Measurements from ENCODE around the gene GDNF.
A peak's percentile ranks its signal among the peaks of the same experiment; 100 is the strongest.

Gene GDNF

DNA sequence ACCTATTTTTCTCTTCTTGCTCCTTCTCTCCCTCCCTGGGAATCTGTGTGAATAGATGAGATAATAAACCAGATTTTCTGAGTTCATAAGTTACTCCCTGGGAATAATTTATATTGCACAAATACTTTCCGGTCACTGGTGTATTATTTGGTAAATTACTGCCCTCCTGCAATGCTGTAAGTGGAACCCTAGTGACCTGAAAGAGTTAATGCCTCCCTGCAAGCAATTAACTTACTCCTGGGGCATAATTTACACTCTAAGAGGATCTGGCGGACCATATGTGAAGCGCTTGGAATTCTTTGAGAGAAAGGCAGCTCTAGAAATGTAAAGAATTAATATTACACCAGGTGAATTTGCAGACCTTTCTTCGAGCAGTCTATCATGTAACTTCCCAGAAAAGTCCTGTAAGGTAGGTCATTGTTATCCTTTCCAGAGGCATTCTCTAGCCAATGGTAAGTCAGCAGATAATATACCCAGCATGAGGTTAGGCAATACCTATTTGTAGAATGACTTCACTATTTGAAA, 7.0 kb upstream of the GDNF start:
- DNase-seq = peak in 2 of 3 experiments; percentile 41 to 78

DNA sequence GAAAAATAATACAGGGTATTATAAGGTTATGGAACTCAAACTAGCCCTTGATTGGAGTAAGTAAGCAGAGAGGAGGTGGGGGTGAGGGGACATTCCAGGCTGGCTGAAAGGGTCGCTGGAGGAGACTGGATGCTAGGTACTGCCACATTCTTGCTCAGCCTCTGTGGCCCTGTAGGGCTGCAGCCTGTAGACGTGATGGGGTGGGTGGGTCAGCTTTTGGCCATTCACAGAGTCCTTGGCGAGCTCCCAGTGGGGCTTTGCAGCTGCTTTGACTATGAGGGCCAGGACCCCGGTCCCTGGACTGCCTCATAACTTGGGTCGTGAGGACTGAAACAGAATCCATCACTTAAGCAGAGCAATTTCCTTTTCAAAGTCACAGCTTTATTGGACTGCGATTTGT, 4.2 kb upstream of the GDNF start:
- no peak for DNase-seq

- DNase-seq = no peak
Observed at GRCh38 chr5:37842048-37842447, 2.2 kb upstream of the GDNF start.

DNA sequence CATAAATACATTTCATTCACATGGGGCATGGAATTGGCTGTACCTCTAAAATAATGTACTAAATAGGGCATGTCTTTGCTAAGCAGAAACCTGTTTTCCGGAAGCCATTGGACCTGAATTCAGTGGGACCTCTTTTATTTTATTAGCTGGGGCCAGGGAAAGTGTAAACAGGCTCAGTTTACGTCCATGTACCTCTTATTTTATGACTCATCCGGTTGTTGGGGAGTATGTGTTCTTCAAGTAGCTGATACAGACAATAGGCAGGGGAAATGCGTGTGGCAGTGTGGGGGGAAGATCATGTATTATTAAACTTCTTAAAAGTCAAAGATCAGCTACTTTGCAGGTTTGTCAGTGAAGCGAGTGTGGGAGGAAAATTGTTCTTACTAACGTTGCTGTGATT, 1.4 kb upstream of the GDNF start:
- no peak for DNase-seq

DNA sequence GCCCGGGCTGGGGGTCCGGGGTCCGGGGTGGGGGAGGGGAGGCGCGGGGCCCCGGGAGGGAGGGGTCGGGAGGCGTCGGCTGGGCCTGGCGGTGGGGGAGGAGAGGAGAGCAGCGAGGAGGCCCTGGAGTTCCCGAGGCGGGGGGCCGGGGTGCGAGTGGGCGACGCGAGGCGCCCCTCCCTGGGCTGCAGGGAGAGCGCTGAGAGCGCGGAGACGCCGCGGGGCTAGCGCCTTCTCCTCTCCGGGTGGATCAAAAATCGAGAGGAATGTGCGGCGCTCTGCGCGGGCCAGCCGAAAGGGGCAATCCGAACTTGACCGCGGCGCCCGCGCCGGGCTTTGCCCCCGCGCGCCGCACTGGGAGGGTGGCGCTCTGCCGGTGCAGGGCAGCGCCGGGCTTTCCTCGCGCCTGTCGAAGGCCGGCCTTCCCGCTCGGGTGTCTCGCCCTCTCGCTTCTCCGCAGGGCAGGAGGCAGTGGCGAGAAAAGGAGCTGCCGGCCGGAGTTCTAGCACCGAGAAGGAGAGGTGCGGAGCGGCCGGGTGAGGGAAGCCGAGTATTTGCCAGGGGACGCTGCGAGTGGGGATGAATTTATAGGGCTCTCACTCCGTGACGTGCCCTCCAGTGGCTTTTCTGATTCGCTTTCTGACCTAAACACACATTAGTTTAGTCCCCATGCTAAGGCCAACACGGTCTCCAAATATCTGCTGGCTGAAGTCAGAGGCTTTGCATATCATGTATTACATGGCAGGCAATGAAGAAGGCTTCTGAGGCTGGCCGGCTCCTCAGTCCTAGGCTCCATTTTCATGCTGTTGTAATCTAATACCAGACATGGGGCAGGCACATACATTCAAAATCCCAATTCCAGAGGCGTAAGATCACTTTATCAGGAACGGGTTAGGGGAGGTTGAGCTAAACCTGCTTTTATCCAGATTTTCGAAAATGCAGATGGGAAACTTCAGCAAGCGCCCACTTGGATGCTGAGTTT, 503 bp upstream of the GDNF start:
- DNase-seq = peak in 2 of 3 experiments; percentile 71 to 74

DNA sequence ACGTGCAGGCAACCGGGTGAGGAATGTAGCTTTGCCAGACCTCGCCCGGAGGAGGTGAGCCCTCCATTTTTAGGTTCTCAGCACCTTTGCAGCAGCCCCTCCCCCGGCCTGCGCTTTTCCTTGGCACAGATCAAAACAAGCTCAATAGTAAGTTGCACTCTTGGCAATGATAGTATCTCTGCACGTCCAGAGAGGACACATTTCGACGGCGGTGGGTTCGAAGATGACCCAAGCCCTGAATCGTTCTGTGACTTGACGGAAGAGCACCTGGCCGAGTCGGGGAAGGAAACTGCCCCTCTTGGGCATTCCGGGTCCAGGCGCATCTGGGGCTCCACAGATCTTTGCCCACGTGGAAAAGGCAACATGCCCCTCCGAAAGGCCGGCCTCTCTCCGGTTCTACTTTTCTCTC, 904 bp downstream of the GDNF start:
- DNase-seq = no peak

GRCh38 chr5:37838152-37838932, 1.5 kb downstream of the GDNF start:
- DNase-seq = peak in 1 of 3 experiments; percentile 24

DNA sequence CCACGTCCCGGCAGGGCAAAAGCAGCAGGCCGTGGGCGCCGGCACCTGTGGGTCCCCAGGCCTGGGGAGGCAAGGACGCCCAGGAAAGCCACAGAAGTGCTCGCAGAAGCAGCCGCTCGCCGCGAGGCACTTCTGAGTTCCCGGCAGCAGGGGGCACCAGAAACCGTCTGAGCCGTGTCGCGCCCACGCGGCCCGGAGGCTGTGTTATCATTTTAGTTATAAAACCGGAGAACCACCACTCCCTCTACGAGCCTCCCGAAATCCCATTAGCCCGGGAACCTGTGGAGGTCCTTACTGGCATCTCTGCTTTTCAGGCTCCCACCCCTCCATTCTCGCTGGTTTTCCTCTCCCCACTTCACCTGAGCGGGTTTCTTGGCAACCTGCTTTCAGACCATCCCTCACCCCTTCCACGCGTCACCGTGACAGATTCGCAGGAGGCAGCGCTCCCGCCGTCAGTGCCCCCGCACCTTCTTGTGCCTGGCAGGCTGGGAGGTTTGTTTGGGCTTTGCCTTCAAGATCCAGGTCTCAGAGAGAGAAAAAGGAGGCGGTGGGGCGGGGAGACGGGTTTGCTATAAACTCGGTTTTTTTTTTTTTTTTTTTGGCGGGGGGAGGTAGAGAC, 2.3 kb downstream of the GDNF start:
- DNase-seq = peak; percentile 30 to 44 (median 35)

DNA sequence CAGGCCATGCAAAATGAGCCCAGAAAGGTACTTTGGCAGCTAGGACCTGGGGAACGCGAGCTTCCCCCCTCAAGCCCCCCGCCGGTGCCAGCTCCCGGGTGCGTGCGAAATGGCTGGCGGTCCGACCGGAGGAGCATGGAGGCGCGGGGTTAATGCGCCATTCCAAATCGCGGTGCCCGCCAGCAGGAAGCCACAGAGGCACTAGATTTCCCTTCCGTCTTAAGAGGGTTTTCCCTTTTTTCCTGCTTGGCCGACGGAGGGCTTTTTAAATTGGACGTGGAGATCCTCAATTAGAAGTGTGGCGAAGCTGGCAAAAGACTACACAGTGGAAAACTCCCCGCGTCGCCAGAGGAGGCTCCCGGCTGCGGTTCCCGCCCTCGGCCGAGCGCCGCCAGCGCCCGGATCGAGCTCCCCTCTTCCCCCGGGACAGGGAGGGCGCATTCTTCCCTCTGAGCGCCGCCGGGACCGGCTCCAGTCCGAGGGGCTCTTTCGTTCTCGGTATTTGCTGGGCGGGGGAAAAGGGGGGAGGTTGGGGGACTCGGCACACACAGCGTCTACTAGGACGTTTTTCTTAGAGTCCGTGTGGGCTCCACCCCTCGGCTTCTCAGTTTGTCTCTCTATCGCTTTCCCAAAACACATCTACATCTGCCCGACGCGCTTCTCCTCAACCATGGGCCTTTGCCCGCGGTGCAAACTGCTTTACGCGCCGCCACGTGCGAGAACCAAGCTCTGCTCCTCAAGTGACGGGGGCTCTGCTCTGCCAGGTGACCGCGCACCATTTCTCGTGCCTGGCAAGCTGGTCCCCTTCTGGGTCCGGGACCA, 3.0 kb downstream of the GDNF start:
- peak in 1 of 3 experiments; percentile 42 for DNase-seq

DNA sequence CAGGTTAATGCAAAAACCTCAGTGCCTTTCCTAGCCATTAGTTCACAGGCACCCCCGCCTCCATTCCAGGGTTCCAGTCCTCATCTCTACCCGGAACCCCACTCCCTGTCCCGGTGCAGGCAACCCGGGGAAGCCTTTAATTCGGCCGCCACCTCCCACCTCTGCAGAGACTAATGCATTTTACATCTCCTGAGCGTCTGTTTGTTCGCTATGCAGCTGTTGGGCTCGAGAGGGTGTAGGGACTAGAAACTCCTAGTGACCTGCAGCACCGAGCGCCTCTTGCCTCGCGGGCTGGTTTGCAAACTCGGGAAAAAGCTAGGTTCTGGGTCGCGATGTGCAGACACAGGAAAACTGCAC, 3.6 kb downstream of the GDNF start:
- DNase-seq = no peak

DNA sequence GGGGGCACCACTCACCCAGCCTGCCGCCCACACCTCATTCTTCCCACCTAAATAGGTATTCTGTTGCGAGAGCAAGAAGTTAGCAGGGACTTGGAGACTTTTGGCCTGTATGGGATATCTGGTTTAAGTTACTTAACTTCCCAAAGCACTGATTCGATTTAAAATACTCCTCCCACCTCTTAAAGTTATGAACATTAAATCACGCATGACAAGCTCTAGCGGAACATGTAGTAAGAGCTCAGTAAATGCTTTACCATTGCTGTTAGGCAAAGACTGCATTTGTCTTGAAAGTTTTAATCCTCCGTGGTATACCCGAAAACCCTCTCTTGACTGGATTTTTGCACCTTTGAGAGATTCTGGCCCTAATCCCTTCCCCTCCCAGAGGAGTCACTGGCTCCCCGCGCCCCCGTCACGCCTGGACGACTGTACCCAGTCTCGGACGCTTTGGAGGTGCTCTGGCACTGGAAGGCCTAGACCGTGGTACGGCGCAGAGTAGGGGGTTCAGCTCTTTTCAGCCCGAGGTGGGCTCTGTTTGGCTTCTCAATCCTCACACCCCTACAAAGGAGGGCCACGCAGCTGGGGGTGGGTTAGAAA, 4.4 kb downstream of the GDNF start:
- no peak for DNase-seq

GRCh38 chr5:37834542-37835379, 5.1 kb downstream of the GDNF start:
- DNase-seq = no peak

GRCh38 chr5:37833990-37834389, 5.9 kb downstream of the GDNF start:
- no peak for DNase-seq

DNA sequence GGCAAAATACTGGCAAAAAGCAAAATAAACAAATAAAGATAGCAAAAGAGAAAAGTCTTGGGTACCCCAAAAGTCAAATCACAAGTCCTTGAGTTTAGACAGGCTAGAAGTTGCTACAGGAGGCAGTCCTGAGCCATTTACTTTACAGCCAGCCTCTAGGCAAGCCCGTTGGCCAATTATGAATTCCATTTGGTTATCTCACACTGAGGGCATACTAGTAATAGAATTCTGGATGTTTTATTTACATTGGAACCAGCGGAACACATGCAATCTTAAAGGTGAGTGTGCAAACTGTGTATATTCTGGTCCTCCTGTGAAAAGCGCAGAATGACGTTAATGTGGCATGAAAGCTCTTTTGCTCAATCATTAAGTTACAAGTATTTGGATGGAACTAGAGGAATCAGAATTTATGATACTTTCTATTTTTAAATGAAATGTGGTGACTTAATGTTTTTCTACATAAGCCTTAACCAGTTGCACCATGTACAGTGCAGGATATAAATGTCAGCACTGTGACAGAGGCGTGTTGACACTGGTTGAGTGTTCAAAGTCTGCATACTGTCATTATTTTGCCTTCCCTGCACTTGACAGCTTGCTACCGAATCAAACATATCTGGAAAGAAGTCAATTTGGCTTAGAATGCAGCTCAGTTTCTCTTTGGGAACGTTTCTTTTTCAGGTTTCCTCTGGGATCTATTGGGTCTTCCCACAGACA, 7.9 kb downstream of the GDNF start:
- DNase-seq = no peak

DNA sequence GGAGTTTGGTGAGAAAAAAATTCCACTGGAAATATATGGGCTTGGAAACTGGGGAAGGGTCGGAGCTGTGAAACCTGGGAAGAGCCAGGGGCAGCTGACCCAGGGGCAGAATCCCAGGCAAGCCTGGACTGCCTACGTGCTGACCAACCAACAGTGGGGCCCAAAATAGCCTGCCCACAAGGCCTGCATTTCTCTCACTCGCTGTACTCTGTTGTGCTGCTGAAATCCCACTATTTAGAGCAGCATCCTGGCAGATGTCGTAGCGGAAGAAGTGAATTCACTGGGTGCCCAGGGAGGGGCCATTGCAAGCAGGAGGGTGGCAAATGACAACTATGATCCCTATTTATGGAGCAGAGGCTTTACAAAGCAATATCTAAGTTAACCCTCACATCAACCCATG, 9.5 kb downstream of the GDNF start:
- DNase-seq = no peak

GRCh38 chr5:37825334-37825915, 14.4 kb downstream of the GDNF start:
- peak in 2 of 3 experiments; percentile 91 to 99 for DNase-seq

DNA sequence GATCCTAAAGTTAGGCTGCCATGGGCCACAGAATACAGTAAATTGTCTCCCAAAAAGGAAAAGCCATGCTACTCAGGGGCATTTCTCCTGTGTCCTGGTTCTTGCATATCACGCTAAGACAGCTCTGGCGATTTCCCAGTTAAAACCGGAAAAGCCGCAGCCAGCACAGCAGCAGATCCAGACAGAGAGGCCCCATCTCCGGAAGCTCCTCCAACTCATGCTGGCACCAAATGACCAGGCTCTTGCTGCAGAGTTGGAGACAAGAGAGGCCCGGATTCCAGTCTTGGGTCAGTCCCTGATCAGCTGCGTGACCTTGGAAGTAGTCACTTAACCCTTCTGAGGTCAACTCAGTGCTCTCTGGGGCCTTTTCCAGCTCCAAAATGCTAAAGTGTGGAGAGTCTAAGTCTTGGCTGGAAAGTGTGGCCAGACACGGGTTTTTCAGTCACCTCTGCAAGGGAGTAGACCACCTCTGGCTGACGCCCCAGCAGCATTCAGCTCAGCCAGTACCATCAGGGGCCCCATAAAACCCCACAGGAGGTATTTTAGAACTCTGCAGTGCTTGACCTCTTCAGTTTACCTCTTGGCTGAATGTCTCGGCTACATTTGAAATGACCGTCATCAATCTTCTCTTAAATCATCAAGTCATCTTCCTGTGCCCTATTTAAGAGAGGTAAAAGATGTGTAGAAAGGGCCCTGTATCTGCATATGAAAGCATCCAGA, 16.2 kb downstream of the GDNF start:
- DNase-seq = no peak

DNA sequence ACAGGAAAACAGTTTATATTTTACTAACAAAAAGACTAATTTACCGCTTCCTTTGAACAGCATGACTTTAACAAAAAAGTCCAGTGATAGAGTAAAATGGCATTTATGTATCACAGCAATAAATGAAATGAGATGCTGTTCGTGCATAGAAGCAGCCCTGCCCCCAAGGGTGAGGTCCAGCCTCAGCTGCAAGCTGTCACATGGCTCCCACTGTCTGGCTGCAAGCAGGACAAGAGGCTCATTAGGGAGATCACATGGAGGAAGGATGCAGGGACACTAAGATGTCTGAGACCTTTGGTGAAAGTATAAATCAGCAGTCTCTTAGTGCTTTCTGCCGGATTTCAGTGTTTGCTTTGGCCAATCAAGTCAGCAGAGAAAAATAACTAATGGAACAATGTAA, 23.0 kb downstream of the GDNF start:
- DNase-seq = peak in 2 of 3 experiments; percentile 31 to 78

GRCh38 chr5:37816331-37816730, 23.5 kb downstream of the GDNF start:
- no peak for DNase-seq
